Activated gamma-delta T cell (primary cell): ENCODE measurements around the gene PCSK1N.
"Not testable (repeated sequence)": the region's sequence is repeated elsewhere in the genome, so short reads cannot be mapped to it uniquely, and the experiment has no call there.

ENCODE experiments used
- DNase-seq: peaks from one replicate; lab custom pipeline; 2025; lab: John Stamatoyannopoulos, UW

The PCSK1N gene

GRCh38 chrX:48823053-48823452, 12.4 kb downstream of the PCSK1N start:
- DNase-seq: no peak

GRCh38 chrX:48819394-48819793, 16.0 kb downstream of the PCSK1N start:
- not testable (repeated sequence) for DNase-seq

- no peak for DNase-seq
Observed at GRCh38 chrX:48818866-48819265, 16.5 kb downstream of the PCSK1N start.

- no peak for DNase-seq
Observed at GRCh38 chrX:48818098-48818497, 17.3 kb downstream of the PCSK1N start.

- DNase-seq: no peak
Observed at GRCh38 chrX:48816014-48816810, 19.2 kb downstream of the PCSK1N start.

- DNase-seq: no peak
Observed at GRCh38 chrX:48815266-48815665, 20.1 kb downstream of the PCSK1N start.

GRCh38 chrX:48814722-48815121, 20.7 kb downstream of the PCSK1N start:
- DNase-seq: no peak

- DNase-seq: no peak
Observed at GRCh38 chrX:48813644-48814043, 21.8 kb downstream of the PCSK1N start.

GRCh38 chrX:48806081-48806480, 29.3 kb downstream of the PCSK1N start:
- DNase-seq: no peak

GRCh38 chrX:48802905-48803200, 32.6 kb downstream of the PCSK1N start:
- no peak for DNase-seq

GRCh38 chrX:48802089-48802904, 33.1 kb downstream of the PCSK1N start:
- peak; percentile 25 for DNase-seq

- peak; percentile 92 for DNase-seq
Observed at GRCh38 chrX:48801280-48802088, 33.9 kb downstream of the PCSK1N start, which contains the start of gene HDAC6. HDAC6 (plus strand) TSS chrX:48802067; CDS start chrX:48802693, 626 bp downstream.

GRCh38 chrX:48800574-48801279, 34.7 kb downstream of the PCSK1N start:
- DNase-seq: no peak

- no peak for DNase-seq
Observed at GRCh38 chrX:48798318-48798717, 37.1 kb downstream of the PCSK1N start.

- no peak for DNase-seq
Observed at GRCh38 chrX:48794911-48795515, 40.4 kb downstream of the PCSK1N start.

GRCh38 chrX:48794340-48794910, 41.0 kb downstream of the PCSK1N start:
- no peak for DNase-seq

- no peak for DNase-seq
Observed at GRCh38 chrX:48793935-48794334, 41.5 kb downstream of the PCSK1N start.

GRCh38 chrX:48792219-48792618, 43.2 kb downstream of the PCSK1N start:
- no peak for DNase-seq

GRCh38 chrX:48791063-48791820, 44.2 kb downstream of the PCSK1N start:
- DNase-seq: no peak

- DNase-seq: no peak
Observed at GRCh38 chrX:48790477-48790876, 44.9 kb downstream of the PCSK1N start.
